ENCODE results near the gene AKAP8. TPM values are rescaled to one million over a fixed set of nuclear protein-coding genes. Genes with fewer than 3 reads are reported as not detected.
"Not testable (repeated sequence)": the region's sequence is repeated elsewhere in the genome, so short reads cannot be mapped to it uniquely, and the experiment has no call there.

Gene AKAP8
- total and polyA plus RNA-seq, 5 donors = 9.3 to 24.9 (median 19.2) TPM

DNA sequence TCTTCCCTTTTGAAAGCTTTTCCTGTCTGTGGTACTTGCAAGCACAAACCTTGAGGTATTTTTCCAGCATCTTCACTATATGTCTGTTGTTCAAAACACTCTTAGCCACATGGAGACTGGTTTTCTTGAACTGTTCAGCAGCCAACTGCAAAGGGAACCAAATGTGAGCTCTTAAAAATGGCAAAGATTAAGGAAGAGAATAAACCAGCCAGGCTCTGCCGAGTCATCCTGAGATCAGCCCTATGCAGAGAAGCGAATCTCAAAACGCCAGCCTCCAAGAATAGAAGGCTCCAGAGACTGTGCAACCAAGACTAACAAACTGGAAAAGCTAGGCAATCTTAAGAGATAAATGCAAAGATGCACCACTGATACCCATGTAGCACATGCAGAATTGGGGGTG lies 20.7 kb downstream of the AKAP8 start:
- Histone ChIP-seq H3K27ac (ENCODE audit: low read length) (no peak overlapping the region), H3K4me3 (ENCODE audit: low read length) (no peak overlapping the region), H3K4me1 (ENCODE audit: control insufficient read depth, insufficient read depth, low read length) (no peaks in the 10 kb centered on the region), H3K9me3 (ENCODE audit: control insufficient read depth, low read length) (no peaks in the 10 kb centered on the region), H3K27me3 (ENCODE audit: control insufficient read depth, insufficient read depth) (no peaks in the 10 kb centered on the region)
- no peak for ATAC-seq
- intact Hi-C loops (cut with DNase I) = no loop called here
- WGBS = 88% methylated on average over 3 of the region's 3 CpGs
- DNase-seq = no peak

DNA sequence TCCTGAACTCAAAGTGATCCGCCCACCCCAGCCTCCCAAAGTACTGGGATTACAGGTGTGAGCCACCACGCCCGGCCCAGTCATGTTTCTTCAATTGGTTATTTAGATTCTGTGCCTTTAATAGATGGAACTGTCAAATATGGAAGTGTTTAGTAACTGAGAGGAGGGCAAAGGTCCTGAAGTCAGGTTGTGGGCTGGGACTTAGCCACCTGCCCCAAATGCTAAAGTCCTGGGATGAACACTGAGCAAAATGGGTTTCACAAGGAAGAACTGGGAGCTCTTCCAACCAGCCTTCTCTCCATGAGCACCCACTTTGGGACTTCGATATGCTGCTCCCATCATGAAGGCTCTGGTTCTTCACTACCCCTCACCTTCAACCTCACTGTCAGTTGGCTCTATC lies 21.7 kb downstream of the AKAP8 start:
- intact Hi-C loops (cut with DNase I) = no loop called here
- no peaks in the 10 kb centered on the region for H3K27me3 ChIP-seq (ENCODE audit: control insufficient read depth, insufficient read depth)
- no peaks in the 10 kb centered on the region for H3K4me1 ChIP-seq (ENCODE audit: control insufficient read depth, insufficient read depth, low read length)
- H3K4me3 ChIP-seq (ENCODE audit: low read length) = no peak overlapping the region
- H3K27ac ChIP-seq (ENCODE audit: low read length) = no peak overlapping the region
- DNase-seq = no peak
- no peak for ATAC-seq
- H3K9me3 ChIP-seq (ENCODE audit: control insufficient read depth, low read length) = no peaks in the 10 kb centered on the region
- 97% methylated on average over 4 of the region's 4 CpGs for WGBS

DNA sequence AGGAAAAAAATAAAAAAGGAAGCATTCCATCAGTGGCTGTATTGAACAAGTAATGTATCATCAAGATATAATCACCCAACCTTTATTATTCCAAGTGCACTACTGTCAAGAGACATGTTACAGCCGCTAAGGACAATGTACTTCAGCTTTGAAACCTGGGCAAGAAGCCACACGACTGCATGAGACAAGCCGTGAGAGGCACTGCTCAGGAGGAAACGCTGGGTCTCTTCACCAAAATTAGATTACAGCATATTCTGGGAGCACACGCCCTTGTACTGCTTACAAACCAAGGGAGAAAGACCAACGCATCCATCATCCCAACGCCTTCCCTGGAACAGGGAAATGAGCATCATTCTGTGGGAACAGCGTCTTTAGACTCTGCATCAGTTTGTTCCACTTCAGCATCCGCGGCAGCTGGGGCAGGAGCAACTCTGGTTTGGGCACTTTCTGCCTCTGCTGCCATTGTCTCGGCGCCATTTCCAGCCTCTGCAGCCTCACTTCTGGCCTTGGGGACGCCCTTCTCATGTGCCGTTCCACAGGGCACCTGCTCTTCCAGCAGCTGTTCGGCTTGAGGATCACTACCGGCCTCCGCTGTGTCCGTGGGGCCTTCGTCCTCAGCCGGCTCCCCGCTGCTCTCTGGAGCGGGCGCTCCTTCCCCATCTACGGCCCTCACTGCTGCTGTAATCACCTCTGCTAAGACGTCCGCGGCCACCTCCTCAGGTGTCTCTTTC lies 24.9 kb downstream of the AKAP8 start:
- H3K9me3 ChIP-seq (ENCODE audit: control insufficient read depth, low read length) = no peaks in the 10 kb centered on the region
- H3K27ac ChIP-seq (ENCODE audit: low read length) = no peak overlapping the region
- no peaks in the 10 kb centered on the region for H3K4me1 ChIP-seq (ENCODE audit: control insufficient read depth, insufficient read depth, low read length)
- no peaks in the 10 kb centered on the region for H3K27me3 ChIP-seq (ENCODE audit: control insufficient read depth, insufficient read depth)
- ATAC-seq = peak in 1 of 2 donors; percentile 22
- no peak overlapping the region for H3K4me3 ChIP-seq (ENCODE audit: low read length)
- whole genome bisulfite sequencing = 78% methylated on average over 27 of the region's 27 CpGs
- intact Hi-C loops (cut with DNase I) = no loop called here
- peak in 1 of 3 donors; percentile 34 for DNase-seq

DNA sequence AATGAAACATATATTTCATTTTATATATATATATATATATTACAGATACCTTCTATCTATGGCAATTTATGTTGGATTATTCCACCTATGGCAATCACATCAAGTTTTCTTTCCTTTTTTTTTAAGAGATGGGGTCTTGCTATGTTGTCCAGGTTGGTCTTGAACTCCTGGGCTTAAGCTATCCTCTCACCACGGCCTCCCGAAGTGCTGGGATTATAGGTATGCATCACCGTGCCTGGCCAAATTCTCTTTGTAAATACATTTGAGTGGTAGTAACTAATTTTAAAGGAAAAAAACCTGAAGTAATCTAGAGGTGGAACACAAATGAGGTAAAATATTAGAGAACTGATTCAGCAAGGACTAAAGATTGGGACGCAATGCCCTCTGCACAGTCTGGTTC lies 25.7 kb downstream of the AKAP8 start:
- ATAC-seq = no peak
- 48% methylated on average over 4 of the region's 4 CpGs for WGBS
- H3K9me3 ChIP-seq (ENCODE audit: control insufficient read depth, low read length) = no peaks in the 10 kb centered on the region
- no peak overlapping the region for H3K4me3 ChIP-seq (ENCODE audit: low read length)
- intact Hi-C loops (cut with DNase I) = no loop called here
- no peak for DNase-seq
- no peaks in the 10 kb centered on the region for H3K27me3 ChIP-seq (ENCODE audit: control insufficient read depth, insufficient read depth)
- no peaks in the 10 kb centered on the region for H3K4me1 ChIP-seq (ENCODE audit: control insufficient read depth, insufficient read depth, low read length)
- H3K27ac ChIP-seq (ENCODE audit: low read length) = no peak overlapping the region

DNA sequence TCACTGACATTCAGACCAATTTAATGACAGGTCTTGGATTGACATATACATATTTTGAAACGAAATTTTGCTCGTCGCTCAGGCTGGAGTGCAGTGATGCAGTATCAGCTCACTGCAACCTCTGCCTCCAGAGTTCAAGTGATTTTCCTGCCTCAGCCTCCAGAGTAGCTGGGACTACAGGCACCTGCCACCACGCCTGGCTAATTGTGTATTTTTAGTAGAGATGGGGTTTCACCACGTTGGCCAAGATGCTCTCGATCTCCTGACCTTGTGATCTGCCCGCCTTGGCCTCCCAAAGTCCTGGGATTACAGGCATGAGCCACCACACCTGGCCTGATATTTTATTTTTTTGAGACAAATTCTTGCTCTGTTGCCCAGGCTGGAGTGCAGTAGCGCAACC lies 27.1 kb downstream of the AKAP8 start:
- intact Hi-C loops (cut with DNase I); ATAC-seq; H3K27ac ChIP-seq (ENCODE audit: low read length); H3K4me3 ChIP-seq (ENCODE audit: low read length); H3K4me1 ChIP-seq (ENCODE audit: control insufficient read depth, insufficient read depth, low read length); H3K27me3 ChIP-seq (ENCODE audit: control insufficient read depth, insufficient read depth); H3K9me3 ChIP-seq (ENCODE audit: control insufficient read depth, low read length): not testable (repeated sequence)
- 92% methylated on average over 8 of the region's 8 CpGs for WGBS
- DNase-seq = peak in 1 of 3 donors; percentile 2

DNA sequence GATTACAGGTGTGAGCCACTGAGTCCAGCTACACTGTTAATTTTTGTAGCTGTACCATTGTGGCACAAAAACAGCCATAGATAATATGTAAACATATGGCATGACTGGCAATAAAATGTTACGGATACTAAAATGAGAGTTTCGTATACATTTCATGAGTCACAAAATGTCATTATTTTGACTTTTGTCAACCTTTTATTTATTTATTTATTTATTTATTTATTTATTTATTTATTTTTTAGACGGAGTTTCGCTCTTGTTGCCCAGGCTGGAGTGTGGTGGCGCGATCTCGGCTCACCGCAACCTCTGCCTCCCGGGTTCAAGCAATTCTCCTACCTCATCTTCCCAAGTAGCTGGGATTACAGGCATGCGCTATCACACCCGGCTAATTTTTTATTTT lies 38.3 kb downstream of the AKAP8 start:
- H3K27me3 ChIP-seq (ENCODE audit: control insufficient read depth, insufficient read depth); intact Hi-C loops (cut with DNase I); ATAC-seq; H3K9me3 ChIP-seq (ENCODE audit: control insufficient read depth, low read length); H3K27ac ChIP-seq (ENCODE audit: low read length); H3K4me3 ChIP-seq (ENCODE audit: low read length); H3K4me1 ChIP-seq (ENCODE audit: control insufficient read depth, insufficient read depth, low read length): not testable (repeated sequence)
- peak in 1 of 3 donors; percentile 22 for DNase-seq
- WGBS = 96% methylated on average over 11 of the region's 11 CpGs

DNA sequence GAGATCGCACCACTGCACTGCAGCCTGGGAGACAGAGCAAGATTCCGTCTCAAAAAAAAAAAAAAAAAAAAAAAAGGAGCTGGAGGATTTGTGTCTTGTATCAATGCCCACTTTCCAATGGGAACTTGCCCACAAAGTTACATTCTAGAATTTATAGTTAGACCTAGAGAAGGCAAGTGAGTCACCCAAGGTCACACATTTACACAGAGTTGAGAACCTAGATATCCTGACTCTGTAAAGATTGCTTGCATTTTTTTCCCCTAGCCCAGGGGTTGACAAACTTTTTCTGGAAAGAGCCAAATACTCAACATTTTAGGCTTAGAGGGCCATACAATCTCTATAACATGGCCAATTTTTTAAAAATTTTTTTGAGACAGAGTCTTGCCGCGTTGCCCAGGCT lies 39.5 kb downstream of the AKAP8 start:
- H3K27ac ChIP-seq (ENCODE audit: low read length) = no peak overlapping the region
- H3K27me3 ChIP-seq (ENCODE audit: control insufficient read depth, insufficient read depth) = no peaks in the 10 kb centered on the region
- WGBS = 96% methylated on average over 4 of the region's 4 CpGs
- DNase-seq (no peak), ATAC-seq (no peak)
- intact Hi-C loops (cut with DNase I) = no loop called here
- peaks cover 1% of the 10 kb centered on the region for H3K4me1 ChIP-seq (ENCODE audit: control insufficient read depth, insufficient read depth, low read length)
- H3K9me3 ChIP-seq (ENCODE audit: control insufficient read depth, low read length) = no peaks in the 10 kb centered on the region
- H3K4me3 ChIP-seq (ENCODE audit: low read length) = no peak overlapping the region

DNA sequence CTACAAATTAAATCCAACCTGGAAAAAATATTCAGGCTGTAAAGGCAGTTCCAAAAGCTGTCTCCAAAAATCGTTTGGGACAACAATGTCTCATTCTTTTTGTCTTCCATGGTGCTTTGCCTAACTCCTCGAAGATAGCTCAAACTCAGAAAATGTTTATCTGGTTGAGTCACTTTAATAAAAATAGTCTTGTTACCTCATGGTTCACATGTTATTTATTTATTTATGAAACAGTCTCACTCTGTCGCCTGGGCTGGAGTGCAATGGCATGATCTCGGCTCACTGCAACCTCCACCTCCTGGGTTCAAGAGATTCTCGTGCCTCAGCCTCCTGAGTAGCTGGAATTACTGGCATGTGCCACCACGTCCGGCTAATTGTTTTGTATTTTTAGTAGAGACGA lies 42.4 kb downstream of the AKAP8 start:
- Histone ChIP-seq H3K4me1 (ENCODE audit: control insufficient read depth, insufficient read depth, low read length) (peaks cover 1% of the 10 kb centered on the region), H3K9me3 (ENCODE audit: control insufficient read depth, low read length) (no peaks in the 10 kb centered on the region), H3K27ac (ENCODE audit: low read length) (no peak overlapping the region), H3K27me3 (ENCODE audit: control insufficient read depth, insufficient read depth) (no peaks in the 10 kb centered on the region), H3K4me3 (ENCODE audit: low read length) (no peak overlapping the region)
- DNase-seq (no peak), ATAC-seq (peak in 1 of 2 donors; percentile 27)
- 39% methylated on average over 8 of the region's 8 CpGs for WGBS
- intact Hi-C loops (cut with DNase I) = loop anchor here in 2 of 4 donors (10.0 kb wide), 1 partner anchor 72 kb away; no protein-coding TSS in a partner anchor

DNA sequence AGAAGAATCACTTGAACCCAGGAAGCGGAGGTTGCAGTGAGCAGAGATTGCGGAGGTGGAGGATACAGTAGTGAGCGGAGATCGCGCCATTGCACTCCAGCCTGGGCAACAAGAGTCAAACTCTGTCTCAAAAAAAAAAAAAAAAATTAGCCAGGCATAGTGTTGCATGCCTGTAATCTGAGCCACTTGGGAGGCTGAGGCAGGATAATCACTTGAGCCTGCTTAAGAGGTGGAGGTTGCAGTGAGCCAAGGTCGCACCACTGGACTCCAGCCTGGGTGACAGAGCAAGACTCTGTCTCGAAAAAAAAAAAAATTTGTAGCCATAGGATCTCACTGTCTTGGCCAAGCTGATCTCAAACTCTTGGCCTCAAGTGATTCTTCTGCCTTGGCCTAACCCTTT lies 43.6 kb downstream of the AKAP8 start:
- intact Hi-C loops (cut with DNase I) = loop anchor here in 2 of 4 donors (10.0 kb wide), 1 partner anchor 71 kb away; no protein-coding TSS in a partner anchor
- 56% methylated on average over 7 of the region's 7 CpGs for WGBS
- peak in 1 of 2 donors; percentile 28 for ATAC-seq

DNA sequence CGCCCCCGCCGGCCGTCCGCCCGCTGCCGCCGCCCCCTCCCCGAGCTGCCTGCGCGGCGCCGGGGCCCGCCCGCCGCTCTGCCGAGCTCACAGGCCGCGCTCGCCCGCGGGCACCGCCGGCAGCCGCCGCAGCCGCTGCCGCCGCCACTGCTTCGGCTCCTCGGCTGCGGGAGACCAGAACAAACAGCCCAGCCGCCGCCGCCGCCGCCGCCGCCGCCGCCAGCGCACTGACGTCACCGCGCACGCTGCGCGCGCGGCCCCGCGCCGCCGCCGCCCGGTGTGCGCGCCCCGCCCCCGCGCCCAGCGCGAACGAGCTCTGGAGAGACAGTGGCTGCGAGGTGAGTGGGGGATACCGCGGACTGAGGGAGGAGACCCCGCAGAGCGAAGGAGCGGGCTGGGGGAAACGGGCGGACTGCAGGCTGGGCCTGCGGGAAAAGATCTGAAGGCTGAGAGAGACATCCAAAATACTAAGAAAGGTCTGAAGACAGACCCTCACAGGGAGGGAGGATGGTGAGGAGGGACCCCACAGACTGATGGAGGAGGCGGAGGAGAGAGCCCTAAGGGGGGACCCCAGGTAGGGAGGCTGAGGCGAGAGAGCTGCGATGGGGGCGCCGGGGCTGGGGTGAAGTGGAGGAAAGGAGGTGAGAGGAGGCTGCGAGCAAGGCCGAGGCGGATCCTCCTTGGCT lies 47.1 kb downstream of the AKAP8 start, which contains the start of gene BRD4:
Gene BRD4 (minus strand): TSS at position 229 of the 686 bp plus-strand sequence. CDS start 59,440 bp downstream, outside the sequence.
- no peaks in the 10 kb centered on the region for H3K9me3 ChIP-seq (ENCODE audit: control insufficient read depth, low read length)
- peak within 1 kb of the TSS; percentile 92 for H3K27ac ChIP-seq (ENCODE audit: low read length)
- H3K4me1 ChIP-seq (ENCODE audit: control insufficient read depth, insufficient read depth, low read length) = peaks cover 8% of the 10 kb centered on the region
- H3K4me3 ChIP-seq (ENCODE audit: low read length) = peak within 1 kb of the TSS; percentile 94
- ATAC-seq (peak; percentile 76 to 80), DNase-seq (peak; percentile 71 to 91 (median 90))
- 2% methylated on average over 79 of the region's 81 CpGs for WGBS
- H3K27me3 ChIP-seq (ENCODE audit: control insufficient read depth, insufficient read depth) = no peaks in the 10 kb centered on the region
- intact Hi-C loops (cut with DNase I) = loop anchor here in 2 of 4 donors (10.0 kb wide), 1 partner anchor 68 kb away; no protein-coding TSS in a partner anchor

More for the DNA sequence above, 43.6 kb downstream of the AKAP8 start:
- not testable (repeated sequence) for H3K4me3 ChIP-seq (ENCODE audit: low read length); H3K27me3 ChIP-seq (ENCODE audit: control insufficient read depth, insufficient read depth); H3K4me1 ChIP-seq (ENCODE audit: control insufficient read depth, insufficient read depth, low read length); H3K27ac ChIP-seq (ENCODE audit: low read length); H3K9me3 ChIP-seq (ENCODE audit: control insufficient read depth, low read length)
- peak in 1 of 3 donors; percentile 50 for DNase-seq
